ENCODE measurements around the gene RIT2. TPM values are rescaled to one million over a fixed set of nuclear protein-coding genes. Genes with fewer than 3 reads are reported as not detected.

RIT2 gene
- total RNA-seq, 4 donors from 2014 or later = not detected

DNA sequence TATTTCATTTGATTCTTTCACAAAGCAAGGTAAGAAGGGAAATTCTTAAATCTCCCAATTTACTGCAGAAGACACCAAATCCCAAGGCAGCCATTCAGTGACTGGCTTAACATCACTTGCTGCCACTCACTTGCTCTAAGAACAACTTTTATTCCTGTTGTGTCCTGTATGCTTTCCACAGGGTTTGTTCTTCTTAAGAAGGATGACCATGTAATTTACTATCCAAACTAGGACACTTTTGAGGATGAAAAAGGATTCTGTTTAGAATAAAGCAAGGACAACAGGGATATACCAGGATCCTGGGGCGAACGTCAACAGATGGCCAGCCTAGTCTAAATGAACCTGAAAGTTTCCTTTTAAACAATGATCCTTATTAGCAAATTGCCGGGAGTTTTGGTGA is 34.8 kb downstream of the RIT2 start:
- Histone ChIP-seq H3K4me1 (no peaks in the 10 kb centered on the region), H3K27ac (no peak overlapping the region), H3K4me3 (no peak overlapping the region), H3K36me3 (no peaks in the 10 kb centered on the region), H3K27me3 (no peaks in the 10 kb centered on the region), H3K9me3 (no peaks in the 10 kb centered on the region)
- DNase-seq = no peak
- TF ChIP-seq, protein P1, sequence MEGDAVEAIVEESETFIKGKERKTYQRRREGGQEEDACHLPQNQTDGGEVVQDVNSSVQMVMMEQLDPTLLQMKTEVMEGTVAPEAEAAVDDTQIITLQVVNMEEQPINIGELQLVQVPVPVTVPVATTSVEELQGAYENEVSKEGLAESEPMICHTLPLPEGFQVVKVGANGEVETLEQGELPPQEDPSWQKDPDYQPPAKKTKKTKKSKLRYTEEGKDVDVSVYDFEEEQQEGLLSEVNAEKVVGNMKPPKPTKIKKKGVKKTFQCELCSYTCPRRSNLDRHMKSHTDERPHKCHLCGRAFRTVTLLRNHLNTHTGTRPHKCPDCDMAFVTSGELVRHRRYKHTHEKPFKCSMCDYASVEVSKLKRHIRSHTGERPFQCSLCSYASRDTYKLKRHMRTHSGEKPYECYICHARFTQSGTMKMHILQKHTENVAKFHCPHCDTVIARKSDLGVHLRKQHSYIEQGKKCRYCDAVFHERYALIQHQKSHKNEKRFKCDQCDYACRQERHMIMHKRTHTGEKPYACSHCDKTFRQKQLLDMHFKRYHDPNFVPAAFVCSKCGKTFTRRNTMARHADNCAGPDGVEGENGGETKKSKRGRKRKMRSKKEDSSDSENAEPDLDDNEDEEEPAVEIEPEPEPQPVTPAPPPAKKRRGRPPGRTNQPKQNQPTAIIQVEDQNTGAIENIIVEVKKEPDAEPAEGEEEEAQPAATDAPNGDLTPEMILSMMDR (IDR thresholded peaks at IDR 0.05) = no peak
- TF ChIP-seq POLR2A (IDR thresholded peaks at IDR 0.05) = no peak

DNA sequence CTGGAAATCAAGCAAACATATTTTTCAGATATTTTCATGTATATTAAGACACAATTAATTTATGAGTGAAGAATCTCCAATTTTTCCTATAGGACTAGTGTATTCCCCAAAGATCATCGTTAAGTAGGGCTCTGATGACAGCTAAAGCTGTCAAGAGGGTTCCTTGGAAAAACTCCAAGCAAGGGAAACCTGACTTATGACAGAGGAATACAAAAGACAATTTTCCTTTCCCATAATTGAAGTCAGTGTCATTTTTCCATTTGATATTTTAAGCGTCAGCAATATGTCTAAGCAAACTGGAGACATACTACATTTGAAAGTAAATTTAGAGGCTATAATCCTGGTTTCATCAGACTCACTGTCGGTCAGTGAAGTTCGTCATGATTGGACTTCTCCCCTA is 36.1 kb downstream of the RIT2 start:
- Histone ChIP-seq H3K4me1 (no peaks in the 10 kb centered on the region), H3K9me3 (no peaks in the 10 kb centered on the region)
- TF ChIP-seq, protein P1 (IDR thresholded peaks at IDR 0.05) = no peak
- TF ChIP-seq POLR2A (IDR thresholded peaks at IDR 0.05) = no peak

DNA sequence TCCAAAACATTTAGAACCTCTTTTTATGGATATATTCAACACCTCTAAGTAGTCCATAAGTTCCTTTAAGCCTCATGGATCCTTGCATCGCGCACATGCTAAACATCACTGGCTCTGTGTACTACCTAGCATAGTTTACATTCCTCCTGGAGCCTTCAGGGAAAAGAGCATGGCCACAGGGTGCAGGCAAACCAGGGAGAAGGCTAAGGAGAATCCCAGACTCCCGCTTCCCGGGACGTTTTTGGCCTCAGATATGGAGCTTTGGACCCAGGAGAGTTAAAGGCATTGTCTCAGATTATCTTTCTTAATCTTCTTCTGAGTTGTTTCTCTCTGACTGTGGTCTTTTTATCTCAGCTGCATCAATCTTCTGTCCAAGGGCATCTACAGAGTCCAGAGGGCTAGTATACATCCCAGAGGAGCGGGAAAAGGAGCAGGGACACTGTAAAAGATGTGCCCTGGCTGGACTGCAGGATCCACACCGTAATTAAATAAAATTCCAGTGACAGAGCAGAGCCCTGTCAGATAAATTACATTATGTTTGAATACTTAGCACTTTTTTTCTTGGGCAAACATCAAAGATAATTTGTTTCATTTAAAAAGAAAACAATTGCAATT is 36.9 kb downstream of the RIT2 start:
- Histone ChIP-seq H3K36me3 (no peaks in the 10 kb centered on the region), H3K4me1 (no peaks in the 10 kb centered on the region), H3K9me3 (no peaks in the 10 kb centered on the region), H3K27me3 (no peaks in the 10 kb centered on the region), H3K27ac (no peak overlapping the region), H3K4me3 (no peak overlapping the region)
- DNase-seq = no peak
- TF ChIP-seq, protein P1 (IDR thresholded peaks at IDR 0.05) = no peak
- no peak for TF ChIP-seq POLR2A (IDR thresholded peaks at IDR 0.05)

More for the DNA sequence above, 36.1 kb downstream of the RIT2 start:
- H3K27ac ChIP-seq = no peak overlapping the region
- H3K36me3 ChIP-seq = no peaks in the 10 kb centered on the region
- no peak for DNase-seq
- H3K27me3 ChIP-seq = no peaks in the 10 kb centered on the region
- H3K4me3 ChIP-seq = no peak overlapping the region

DNA sequence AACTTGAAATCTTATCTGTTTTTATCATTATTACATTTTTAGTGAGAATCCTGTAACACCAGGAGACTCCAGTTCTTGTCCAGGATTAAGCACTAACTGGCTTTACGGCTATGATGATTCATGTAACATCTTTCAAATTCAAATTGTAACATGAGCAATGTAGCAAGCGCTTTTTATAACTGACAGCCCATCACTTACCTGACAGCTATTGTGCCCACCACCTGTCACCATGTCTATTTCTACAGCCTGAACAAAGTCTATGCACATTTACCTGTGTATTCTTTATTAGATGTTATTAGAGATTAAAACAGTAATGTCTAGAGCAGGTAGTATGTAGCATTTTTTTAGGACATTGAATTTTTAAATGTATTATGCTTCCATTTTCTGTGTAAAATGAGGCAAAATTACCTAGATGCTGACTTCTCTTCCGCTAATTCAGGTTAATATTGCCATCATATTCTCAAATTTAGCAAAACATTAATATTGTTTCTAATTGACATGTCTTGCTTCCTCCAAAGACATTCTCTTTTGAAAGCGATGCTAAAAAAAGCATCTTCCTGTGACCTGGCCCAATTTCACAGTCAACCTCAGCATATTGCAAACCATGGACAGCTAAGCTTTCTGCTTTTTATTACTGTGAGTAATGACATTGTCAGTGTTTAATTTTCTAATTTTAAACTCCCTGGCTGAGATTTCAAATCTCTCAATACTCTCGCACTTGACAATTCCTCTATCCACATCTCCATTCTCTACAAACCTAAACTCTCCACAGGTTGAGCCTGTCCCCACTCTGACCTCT is 37.8 kb downstream of the RIT2 start:
- Histone ChIP-seq H3K9me3 (no peaks in the 10 kb centered on the region), H3K4me1 (no peaks in the 10 kb centered on the region), H3K27me3 (no peaks in the 10 kb centered on the region), H3K4me3 (no peak overlapping the region), H3K36me3 (no peaks in the 10 kb centered on the region), H3K27ac (no peak overlapping the region)
- TF ChIP-seq POLR2A (IDR thresholded peaks at IDR 0.05) = no peak
- TF ChIP-seq, protein P1 (IDR thresholded peaks at IDR 0.05) = no peak
- no peak for DNase-seq

- Histone ChIP-seq H3K4me3 (no peak overlapping the region), H3K9me3 (no peaks in the 10 kb centered on the region), H3K36me3 (no peaks in the 10 kb centered on the region), H3K4me1 (no peaks in the 10 kb centered on the region), H3K27ac (no peak overlapping the region), H3K27me3 (no peaks in the 10 kb centered on the region)
- DNase-seq = no peak
- TF ChIP-seq POLR2A (IDR thresholded peaks at IDR 0.05) = no peak
- TF ChIP-seq, protein P1 (IDR thresholded peaks at IDR 0.05) = no peak
Observed at GRCh38 chr18:43073771-43074170, 41.7 kb downstream of the RIT2 start.

Measured in Peyer's patch (tissue), 4 donors.